ENCODE data around the gene COL4A4.

DNA sequence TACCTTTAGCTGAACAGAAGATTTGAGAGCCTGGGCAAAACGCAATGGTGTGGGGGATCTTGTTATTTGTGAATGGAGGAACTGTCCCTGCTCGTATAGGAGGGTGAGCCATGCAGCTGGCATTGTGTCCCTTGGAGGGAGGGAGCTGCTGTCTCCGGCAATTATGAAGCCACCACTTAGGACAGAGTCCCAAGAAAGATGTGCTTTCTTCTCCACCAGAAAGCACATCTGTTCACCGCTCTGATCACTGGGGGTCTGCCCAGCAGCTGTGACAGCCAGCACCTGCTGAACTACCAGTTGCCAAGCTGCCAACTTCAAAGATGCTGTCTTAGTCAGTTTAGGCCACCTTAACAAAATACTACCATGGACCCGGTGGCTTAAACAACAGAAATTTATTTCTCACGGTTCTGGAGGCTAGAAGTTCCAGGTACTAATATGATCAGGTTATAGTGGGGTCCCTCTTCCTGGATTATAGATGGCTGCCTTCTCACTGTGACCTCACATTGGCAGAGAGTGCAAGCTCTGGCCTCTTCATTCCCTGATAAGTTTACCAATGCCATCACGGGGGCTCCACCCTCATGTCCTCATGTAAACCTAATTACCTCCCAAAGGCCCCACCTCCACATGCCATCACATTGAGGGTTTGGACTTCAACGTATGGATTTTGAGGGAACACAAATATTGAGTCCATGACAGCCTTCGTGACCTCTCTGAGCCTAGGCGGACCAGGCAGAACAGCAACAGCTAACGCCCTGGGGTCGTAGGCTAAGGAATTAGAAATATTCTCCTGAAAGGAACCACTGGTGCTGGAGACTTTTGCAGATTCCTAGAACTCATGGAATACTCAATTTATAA, 179.9 kb downstream of the COL4A4 start:
- TF ChIP-seq ZBTB38 (CRISPR knock-in tag; IDR thresholded peaks at IDR 0.05): no peak
- no peak for TF ChIP-seq NR2C2 (CRISPR knock-in tag; IDR thresholded peaks at IDR 0.05; ENCODE audit: borderline replicate concordance)
- no peak for TF ChIP-seq KDM5A (IDR thresholded peaks at IDR 0.05; ENCODE audit: borderline replicate concordance, low read length)
- TF ChIP-seq TBL1XR1 (IDR thresholded peaks at IDR 0.05; ENCODE audit: borderline replicate concordance, low read length, partially characterized antibody): no peak
- TF ChIP-seq, protein P1, sequence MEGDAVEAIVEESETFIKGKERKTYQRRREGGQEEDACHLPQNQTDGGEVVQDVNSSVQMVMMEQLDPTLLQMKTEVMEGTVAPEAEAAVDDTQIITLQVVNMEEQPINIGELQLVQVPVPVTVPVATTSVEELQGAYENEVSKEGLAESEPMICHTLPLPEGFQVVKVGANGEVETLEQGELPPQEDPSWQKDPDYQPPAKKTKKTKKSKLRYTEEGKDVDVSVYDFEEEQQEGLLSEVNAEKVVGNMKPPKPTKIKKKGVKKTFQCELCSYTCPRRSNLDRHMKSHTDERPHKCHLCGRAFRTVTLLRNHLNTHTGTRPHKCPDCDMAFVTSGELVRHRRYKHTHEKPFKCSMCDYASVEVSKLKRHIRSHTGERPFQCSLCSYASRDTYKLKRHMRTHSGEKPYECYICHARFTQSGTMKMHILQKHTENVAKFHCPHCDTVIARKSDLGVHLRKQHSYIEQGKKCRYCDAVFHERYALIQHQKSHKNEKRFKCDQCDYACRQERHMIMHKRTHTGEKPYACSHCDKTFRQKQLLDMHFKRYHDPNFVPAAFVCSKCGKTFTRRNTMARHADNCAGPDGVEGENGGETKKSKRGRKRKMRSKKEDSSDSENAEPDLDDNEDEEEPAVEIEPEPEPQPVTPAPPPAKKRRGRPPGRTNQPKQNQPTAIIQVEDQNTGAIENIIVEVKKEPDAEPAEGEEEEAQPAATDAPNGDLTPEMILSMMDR (CRISPR knock-in tag; IDR thresholded peaks at IDR 0.05): no peak
- no peak for TF ChIP-seq POLR2A (IDR thresholded peaks at IDR 0.05; ENCODE audit: insufficient read depth in 1 of 2, low read depth in 2 of 2, low read length in 2 of 2)
- no peak for TF ChIP-seq HNRNPK (IDR thresholded peaks at IDR 0.05; ENCODE audit: low read depth, low read length, poor library complexity, severe bottlenecking)
- no peak for TF ChIP-seq RFXAP (CRISPR knock-in tag; IDR thresholded peaks at IDR 0.05; ENCODE audit: borderline replicate concordance)
- TF ChIP-seq, protein P2, sequence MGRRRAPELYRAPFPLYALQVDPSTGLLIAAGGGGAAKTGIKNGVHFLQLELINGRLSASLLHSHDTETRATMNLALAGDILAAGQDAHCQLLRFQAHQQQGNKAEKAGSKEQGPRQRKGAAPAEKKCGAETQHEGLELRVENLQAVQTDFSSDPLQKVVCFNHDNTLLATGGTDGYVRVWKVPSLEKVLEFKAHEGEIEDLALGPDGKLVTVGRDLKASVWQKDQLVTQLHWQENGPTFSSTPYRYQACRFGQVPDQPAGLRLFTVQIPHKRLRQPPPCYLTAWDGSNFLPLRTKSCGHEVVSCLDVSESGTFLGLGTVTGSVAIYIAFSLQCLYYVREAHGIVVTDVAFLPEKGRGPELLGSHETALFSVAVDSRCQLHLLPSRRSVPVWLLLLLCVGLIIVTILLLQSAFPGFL (CRISPR knock-in tag; IDR thresholded peaks at IDR 0.05): no peak
- no peak for TF ChIP-seq RAD51 (IDR thresholded peaks at IDR 0.05; ENCODE audit: borderline replicate concordance)
- no peak for TF ChIP-seq TP53 (CRISPR knock-in tag; conservative IDR thresholded peaks at IDR 0.05)
- TF ChIP-seq FOXO1 (CRISPR knock-in tag; IDR thresholded peaks at IDR 0.05): no peak
- no peak for TF ChIP-seq MYNN (CRISPR knock-in tag; IDR thresholded peaks at IDR 0.05; ENCODE audit: low read depth)
- TF ChIP-seq TCF7 (IDR thresholded peaks at IDR 0.05; ENCODE audit: low read depth): no peak

Measured in HepG2 (cell line).